Osteocyte (in vitro differentiated cells): ENCODE data around the gene DTNB. TPM values are rescaled to one million over a fixed set of nuclear protein-coding genes. Genes with fewer than 3 reads are reported as not detected.

Experiments
- DNase-seq: peaks from one replicate; pipeline ENCODE4 v3.0.0; 2021; ENCODE audit warnings: mixed read lengths; ENCODE audit not compliant: unreplicated experiment; ENCODE audit errors: extremely low spot score
- H3K27ac Mint-ChIP-seq: one replicate; pipeline ENCODE4 v1.8.0; 2021; ENCODE audit warnings: mild to moderate bottlenecking, mixed read lengths; ENCODE audit not compliant: unreplicated experiment
- H3K27me3 Mint-ChIP-seq: one replicate; pipeline ENCODE4 v1.8.0; 2021; ENCODE audit warnings: mixed read lengths; ENCODE audit not compliant: unreplicated experiment
- H3K36me3 Mint-ChIP-seq: one replicate; pipeline ENCODE4 v1.8.0; 2021; ENCODE audit warnings: mixed read lengths; ENCODE audit not compliant: unreplicated experiment
- H3K4me1 Mint-ChIP-seq: one replicate; pipeline ENCODE4 v1.8.0; 2021; ENCODE audit warnings: mixed read lengths; ENCODE audit not compliant: unreplicated experiment
- H3K4me3 Mint-ChIP-seq: one replicate; pipeline ENCODE4 v1.8.0; 2021; ENCODE audit warnings: mild to moderate bottlenecking, moderate library complexity, mixed read lengths; ENCODE audit not compliant: unreplicated experiment
- H3K9me3 Mint-ChIP-seq: one replicate; pipeline ENCODE4 v1.8.0; 2021; ENCODE audit warnings: mixed read lengths; ENCODE audit not compliant: unreplicated experiment
- total RNA-seq: library from RNA; stranded (reverse); gene quantifications from 2 replicates; pipeline ENCODE4 v1.2.1, GENCODE V29; 2021
- TF ChIP-seq, protein P1 (sequence below): fragments of 200-600 bp; sonication (generic); IDR thresholded peaks from 2 replicates; pipeline ENCODE4 v1.5.0; 2021; ENCODE audit warnings: antibody characterized with exemption, mild to moderate bottlenecking, moderate library complexity

The DTNB gene
- total RNA-seq, 1 donor from 2014 or later = 20.9 TPM

DNA sequence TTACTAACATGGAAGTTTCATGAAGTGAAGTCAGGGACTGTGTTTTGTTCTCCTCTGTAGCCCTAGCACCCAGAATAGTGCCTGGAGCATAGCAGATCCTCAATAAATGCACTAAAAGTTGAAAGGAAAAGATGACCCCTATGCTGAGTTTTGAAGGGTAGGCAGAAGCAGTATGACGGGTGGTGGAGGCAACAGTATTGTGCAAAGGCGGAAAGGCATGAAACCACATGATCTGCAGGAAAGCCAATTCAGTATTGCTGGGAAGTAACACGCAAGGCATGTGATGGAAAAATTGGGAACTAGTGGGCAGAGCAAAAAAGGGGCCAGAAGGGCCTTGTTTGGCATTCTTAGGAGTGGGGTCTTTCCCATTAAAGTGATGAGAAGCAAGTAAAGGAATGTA lies 23.1 kb downstream of the DTNB start:
- Mint-ChIP-seq H3K36me3 (peaks cover 8% of the 10 kb centered on the region), H3K4me1 (no peaks in the 10 kb centered on the region), H3K9me3 (no peaks in the 10 kb centered on the region), H3K4me3 (no peak overlapping the region), H3K27me3 (no peaks in the 10 kb centered on the region), H3K27ac (no peak overlapping the region)
- no peak for DNase-seq
- TF ChIP-seq, protein P1, sequence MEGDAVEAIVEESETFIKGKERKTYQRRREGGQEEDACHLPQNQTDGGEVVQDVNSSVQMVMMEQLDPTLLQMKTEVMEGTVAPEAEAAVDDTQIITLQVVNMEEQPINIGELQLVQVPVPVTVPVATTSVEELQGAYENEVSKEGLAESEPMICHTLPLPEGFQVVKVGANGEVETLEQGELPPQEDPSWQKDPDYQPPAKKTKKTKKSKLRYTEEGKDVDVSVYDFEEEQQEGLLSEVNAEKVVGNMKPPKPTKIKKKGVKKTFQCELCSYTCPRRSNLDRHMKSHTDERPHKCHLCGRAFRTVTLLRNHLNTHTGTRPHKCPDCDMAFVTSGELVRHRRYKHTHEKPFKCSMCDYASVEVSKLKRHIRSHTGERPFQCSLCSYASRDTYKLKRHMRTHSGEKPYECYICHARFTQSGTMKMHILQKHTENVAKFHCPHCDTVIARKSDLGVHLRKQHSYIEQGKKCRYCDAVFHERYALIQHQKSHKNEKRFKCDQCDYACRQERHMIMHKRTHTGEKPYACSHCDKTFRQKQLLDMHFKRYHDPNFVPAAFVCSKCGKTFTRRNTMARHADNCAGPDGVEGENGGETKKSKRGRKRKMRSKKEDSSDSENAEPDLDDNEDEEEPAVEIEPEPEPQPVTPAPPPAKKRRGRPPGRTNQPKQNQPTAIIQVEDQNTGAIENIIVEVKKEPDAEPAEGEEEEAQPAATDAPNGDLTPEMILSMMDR = no peak

DNA sequence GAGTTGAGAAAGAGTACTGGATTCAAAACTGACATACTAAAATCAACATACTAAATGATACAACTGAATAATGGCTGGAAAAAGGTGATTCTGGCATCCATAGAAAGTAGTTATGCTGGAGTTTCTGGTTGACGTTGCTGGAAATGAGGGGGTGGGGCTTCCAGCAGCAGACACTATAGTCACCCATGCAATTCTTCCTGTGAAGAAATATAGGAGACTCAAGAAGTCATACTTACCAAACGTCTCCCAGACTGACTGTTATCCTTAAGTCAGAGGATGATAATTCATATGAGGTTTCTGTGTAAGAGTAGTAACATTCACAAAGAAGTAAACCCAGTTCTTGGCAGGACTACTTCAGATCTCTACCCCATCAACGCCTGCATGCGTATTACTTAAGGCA lies 23.6 kb downstream of the DTNB start:
- Mint-ChIP-seq H3K4me3 (no peak overlapping the region), H3K36me3 (peaks cover 8% of the 10 kb centered on the region), H3K4me1 (no peaks in the 10 kb centered on the region), H3K9me3 (no peaks in the 10 kb centered on the region), H3K27me3 (no peaks in the 10 kb centered on the region), H3K27ac (no peak overlapping the region)
- DNase-seq = no peak
- TF ChIP-seq, protein P1 = no peak

DNA sequence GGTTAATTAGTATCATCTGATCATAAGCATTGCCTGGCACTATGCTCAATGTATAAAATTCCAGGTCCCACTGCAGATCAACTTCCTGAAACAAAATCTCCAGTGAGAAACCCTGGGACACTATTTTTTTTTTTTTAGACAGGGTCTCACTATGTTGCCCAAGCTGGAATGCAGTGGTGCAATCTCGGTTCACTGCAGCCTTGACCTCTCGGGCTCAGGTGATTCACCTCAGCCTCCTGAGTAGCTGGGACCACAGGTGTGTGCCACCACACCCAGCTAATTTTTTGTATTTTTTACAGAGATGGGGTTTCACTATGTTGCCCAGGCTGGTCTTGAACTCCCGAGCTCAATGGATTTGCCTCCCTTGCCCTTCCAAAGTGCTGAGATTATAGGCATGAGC lies 31.1 kb downstream of the DTNB start:
- H3K9me3 Mint-ChIP-seq = no peaks in the 10 kb centered on the region
- DNase-seq = no peak
- no peak overlapping the region for H3K27ac Mint-ChIP-seq
- TF ChIP-seq, protein P1 = no peak
- H3K4me1 Mint-ChIP-seq = no peaks in the 10 kb centered on the region
- no peaks in the 10 kb centered on the region for H3K36me3 Mint-ChIP-seq
- no peak overlapping the region for H3K4me3 Mint-ChIP-seq
- H3K27me3 Mint-ChIP-seq = no peaks in the 10 kb centered on the region

DNA sequence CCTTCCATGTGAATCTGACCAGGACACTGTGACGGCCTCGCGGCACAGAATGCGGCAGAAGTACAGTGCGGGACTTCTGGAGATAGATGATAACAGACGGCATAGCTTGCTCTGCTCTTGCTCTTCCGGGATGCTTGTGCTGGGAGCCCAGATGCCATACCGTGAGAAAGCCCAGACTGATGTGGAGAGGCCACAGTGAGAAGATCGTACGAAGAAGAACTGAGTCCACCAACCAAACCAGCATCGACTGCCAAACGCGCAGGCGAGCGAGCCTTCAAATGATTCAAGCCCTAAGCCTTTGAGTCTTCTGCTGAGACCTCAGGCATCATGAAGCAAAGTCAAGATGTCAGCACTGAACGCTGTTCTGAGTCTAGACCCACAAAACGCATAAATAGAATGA lies 33.7 kb downstream of the DTNB start:
- TF ChIP-seq, protein P1 = no peak
- Mint-ChIP-seq H3K9me3 (no peaks in the 10 kb centered on the region), H3K27ac (no peak overlapping the region), H3K4me1 (no peaks in the 10 kb centered on the region), H3K4me3 (no peak overlapping the region), H3K36me3 (peaks cover 4% of the 10 kb centered on the region), H3K27me3 (no peaks in the 10 kb centered on the region)
- no peak for DNase-seq

DNA sequence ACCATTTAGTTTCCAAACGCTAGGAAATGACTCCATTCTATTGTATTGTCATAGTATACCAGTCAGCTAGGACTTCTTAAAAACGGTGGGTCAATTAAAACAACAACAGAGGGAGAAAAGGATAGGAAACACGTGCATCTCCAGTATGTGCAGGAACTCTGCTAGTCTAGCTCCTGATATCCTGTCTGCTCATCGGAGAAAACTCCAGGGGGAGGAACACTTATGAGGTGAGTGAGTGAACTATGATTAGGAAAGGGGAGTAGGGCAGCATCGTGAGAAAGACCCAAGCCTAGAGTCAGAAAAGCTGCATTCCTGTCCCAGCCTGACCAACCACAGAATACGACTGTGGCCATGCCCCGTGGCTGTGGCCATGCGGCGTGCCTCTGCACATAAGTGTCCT lies 34.2 kb downstream of the DTNB start:
- Mint-ChIP-seq H3K36me3 (peaks cover 4% of the 10 kb centered on the region), H3K27me3 (no peaks in the 10 kb centered on the region), H3K9me3 (no peaks in the 10 kb centered on the region), H3K27ac (no peak overlapping the region), H3K4me1 (no peaks in the 10 kb centered on the region), H3K4me3 (no peak overlapping the region)
- TF ChIP-seq, protein P1 = no peak
- DNase-seq = no peak
